Kidney (tissue), 14 donors: ENCODE data around the gene HOXD12. TPM values are rescaled to one million over a fixed set of nuclear protein-coding genes. Genes with fewer than 3 reads are reported as not detected.

Experiments
- DNase-seq, 5 donors: peaks; one replicate each; pipeline ENCODE4 v3.0.0-alpha.2; 2013 to 2020
- FAIRE-seq: peaks from 2 replicates; lab custom pipeline; 2012; peaks lifted over from hg19 to GRCh38; lab: Jason Lieb, UNC
- H3K27ac ChIP-seq, 2 donors: one replicate each; pipeline ENCODE4 v1.7.0; 2013; ENCODE audit warnings: low read depth in 2 of 2, low read length in 2 of 2, inconsistent platforms in 1 of 2
- H3K27me3 ChIP-seq: one replicate; pipeline ENCODE4 v1.7.1; 2013; ENCODE audit warnings: low read length, inconsistent platforms; ENCODE audit not compliant: control insufficient read depth, insufficient read depth
- H3K36me3 ChIP-seq, 3 donors: one replicate each; pipeline versions ENCODE4 v1.7.0 to v1.7.1; 2013; ENCODE audit warnings: low read length in 3 of 3, control low read depth in 1 of 3, inconsistent platforms in 1 of 3; ENCODE audit not compliant: insufficient read depth in 3 of 3, control insufficient read depth in 2 of 3
- H3K4me1 ChIP-seq, 3 donors: one replicate each; pipeline versions ENCODE4 v1.7.0 to v1.7.1; 2013; ENCODE audit warnings: low read length in 3 of 3, inconsistent platforms in 1 of 3, low read depth in 1 of 3; ENCODE audit not compliant: control insufficient read depth in 2 of 3, insufficient read depth in 2 of 3
- H3K4me3 ChIP-seq, 3 donors: one replicate each; pipeline versions ENCODE4 v1.7.0 to v1.8.1; 2013; ENCODE audit warnings: low read length in 3 of 3, control low read depth in 1 of 3, inconsistent platforms in 1 of 3
- H3K9ac ChIP-seq, 3 donors: one replicate each; pipeline versions ENCODE4 v1.7.0 to v1.7.1; 2013; ENCODE audit warnings: low read length in 3 of 3, control low read depth in 1 of 3, inconsistent platforms in 1 of 3
- H3K9me3 ChIP-seq, 3 donors: one replicate each; pipeline versions ENCODE4 v1.7.0 to v1.7.1; 2013; ENCODE audit warnings: low read length in 3 of 3, control low read depth in 1 of 3, inconsistent platforms in 1 of 3; ENCODE audit not compliant: control insufficient read depth in 2 of 3, insufficient read depth in 1 of 3
- intact Hi-C: fragments of 100-400 bp; cut with DNase I; formaldehyde crosslinking; loops from one replicate; pipeline ENCODE4 v1.11.1; 2022
- polyA plus RNA-seq: library from polyadenylated mRNA; stranded (reverse); fragments of 350-450 nt; fragmentation: Illumina TruSeq; extraction: RNeasy Lipid Tissue Mini Kit (QIAGEN cat#74804); gene quantifications from one replicate; pipeline ENCODE4 v1.2.3, GENCODE V29; 2014; ENCODE audit warnings: low read depth, low replicate concordance; ENCODE audit not compliant: insufficient read depth
- total RNA-seq: library from RNA; stranded (reverse); fragmentation: NEBNext Ultra II Directional; extraction: Animal tissue kit (Norgen Biotek cat#: 25700); gene quantifications from one replicate; pipeline ENCODE4 v1.2.1, GENCODE V29; 2021
- TF ChIP-seq, protein P1 (sequence below): IDR thresholded peaks from 3 replicates; pipeline ENCODE4 v1.5.1; 2012; ENCODE audit warnings: mild to moderate bottlenecking, moderate library complexity, borderline replicate concordance; ENCODE audit not compliant: insufficient read depth; ENCODE audit errors: extremely low read depth
- donor health status: control.
- donor health status: control.
- donor health status: control.
- donor health status: control.
- donor health status: control.
- donor health status: DM: yes; HTN: yes; CAD: no.
- donor health status: Normal renal cell carcinoma (clear cell type).

The HOXD12 gene
- total and polyA plus RNA-seq, 2 donors from 2014 or later, result not detected

DNA sequence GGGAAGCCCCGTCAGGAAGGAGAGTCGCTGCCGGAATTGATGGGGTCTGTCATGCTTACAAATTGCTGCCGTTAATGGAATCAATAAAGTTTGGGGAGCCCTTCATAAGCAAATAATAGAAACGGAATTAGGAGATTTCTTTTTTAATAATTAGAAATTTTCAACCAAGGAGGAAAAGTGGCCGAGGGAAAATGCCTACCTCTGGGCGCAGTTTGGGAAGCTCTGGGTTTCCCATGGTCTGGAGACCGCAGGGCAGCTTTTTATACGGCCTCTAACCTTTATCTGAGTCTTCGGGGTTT is 17.1 kb upstream of the HOXD12 start:
- peaks cover 0 to 6% (median 0%) of the 10 kb centered on the region in 3 donors for H3K4me1 ChIP-seq
- intact Hi-C loops, result no loop called here
- no peak for FAIRE-seq
- TF ChIP-seq, protein P1, sequence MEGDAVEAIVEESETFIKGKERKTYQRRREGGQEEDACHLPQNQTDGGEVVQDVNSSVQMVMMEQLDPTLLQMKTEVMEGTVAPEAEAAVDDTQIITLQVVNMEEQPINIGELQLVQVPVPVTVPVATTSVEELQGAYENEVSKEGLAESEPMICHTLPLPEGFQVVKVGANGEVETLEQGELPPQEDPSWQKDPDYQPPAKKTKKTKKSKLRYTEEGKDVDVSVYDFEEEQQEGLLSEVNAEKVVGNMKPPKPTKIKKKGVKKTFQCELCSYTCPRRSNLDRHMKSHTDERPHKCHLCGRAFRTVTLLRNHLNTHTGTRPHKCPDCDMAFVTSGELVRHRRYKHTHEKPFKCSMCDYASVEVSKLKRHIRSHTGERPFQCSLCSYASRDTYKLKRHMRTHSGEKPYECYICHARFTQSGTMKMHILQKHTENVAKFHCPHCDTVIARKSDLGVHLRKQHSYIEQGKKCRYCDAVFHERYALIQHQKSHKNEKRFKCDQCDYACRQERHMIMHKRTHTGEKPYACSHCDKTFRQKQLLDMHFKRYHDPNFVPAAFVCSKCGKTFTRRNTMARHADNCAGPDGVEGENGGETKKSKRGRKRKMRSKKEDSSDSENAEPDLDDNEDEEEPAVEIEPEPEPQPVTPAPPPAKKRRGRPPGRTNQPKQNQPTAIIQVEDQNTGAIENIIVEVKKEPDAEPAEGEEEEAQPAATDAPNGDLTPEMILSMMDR, result no peak
- peaks cover 0 to 9% (median 0%) of the 10 kb centered on the region in 3 donors for H3K9me3 ChIP-seq
- no peak for DNase-seq
- H3K27ac ChIP-seq, result no peak overlapping the region
- H3K9ac ChIP-seq, result no peak overlapping the region
- H3K4me3 ChIP-seq, result no peak overlapping the region
- peaks cover 90% of the 10 kb centered on the region for H3K27me3 ChIP-seq
- H3K36me3 ChIP-seq, result no peaks in the 10 kb centered on the region

DNA sequence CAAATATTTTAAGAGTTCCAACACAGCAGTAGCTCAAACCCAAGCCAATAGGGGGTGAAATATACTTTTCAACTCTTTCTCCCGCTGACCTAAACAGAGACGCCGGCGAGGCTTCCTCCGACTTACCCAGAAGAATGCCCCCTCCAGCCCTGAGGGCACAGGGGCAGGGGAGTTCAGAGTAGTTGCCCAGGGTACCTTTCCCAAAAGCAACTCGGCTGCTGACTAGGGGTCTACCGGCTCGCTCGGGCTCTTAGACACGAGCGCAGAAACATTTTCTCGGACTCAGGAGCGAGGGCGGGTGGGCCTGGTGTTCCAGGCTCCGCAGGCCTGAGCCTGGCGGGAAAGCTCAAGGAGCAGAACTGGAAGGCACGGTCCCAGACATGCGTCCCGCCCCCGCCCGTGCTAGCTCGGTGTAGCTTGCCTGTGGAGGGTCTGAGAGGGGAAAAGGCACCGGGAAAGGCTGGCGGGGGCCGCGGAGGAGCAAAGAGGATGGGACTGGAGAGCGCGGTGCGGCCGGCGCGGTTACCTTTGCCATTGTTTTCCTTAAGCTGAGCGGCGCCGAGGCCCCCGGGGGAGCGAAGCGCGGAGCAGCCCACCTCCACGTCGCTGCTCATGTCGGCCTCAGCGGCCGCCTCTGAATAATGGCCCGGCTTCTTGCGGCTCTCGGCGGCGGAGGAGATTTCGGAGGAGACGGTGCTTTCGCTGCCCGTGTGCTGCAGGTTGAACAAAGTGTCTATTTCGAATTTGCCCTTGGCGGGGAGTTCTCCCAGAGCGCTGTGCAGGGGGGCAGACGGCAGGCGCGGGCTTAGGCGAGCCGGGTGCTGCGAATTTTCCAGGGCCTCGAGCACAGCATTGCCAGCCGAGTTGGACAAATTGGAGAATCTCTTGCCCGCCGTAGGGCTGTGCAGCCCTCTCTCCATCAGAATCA is 16.5 kb upstream of the HOXD12 start:
- Histone ChIP-seq H3K36me3 (no peaks in the 10 kb centered on the region), H3K27me3 (peaks cover 90% of the 10 kb centered on the region), H3K4me3 (no peak overlapping the region), H3K27ac (no peak overlapping the region), H3K4me1 (peaks cover 0 to 9% (median 0%) of the 10 kb centered on the region in 3 donors), H3K9me3 (peaks cover 0 to 9% (median 0%) of the 10 kb centered on the region in 3 donors), H3K9ac (no peak overlapping the region)
- intact Hi-C loops, result no loop called here
- DNase-seq (peak in 4 of 5 donors; percentile 45 to 66 (median 55)), FAIRE-seq (no peak)
- TF ChIP-seq, protein P1, result no peak

DNA sequence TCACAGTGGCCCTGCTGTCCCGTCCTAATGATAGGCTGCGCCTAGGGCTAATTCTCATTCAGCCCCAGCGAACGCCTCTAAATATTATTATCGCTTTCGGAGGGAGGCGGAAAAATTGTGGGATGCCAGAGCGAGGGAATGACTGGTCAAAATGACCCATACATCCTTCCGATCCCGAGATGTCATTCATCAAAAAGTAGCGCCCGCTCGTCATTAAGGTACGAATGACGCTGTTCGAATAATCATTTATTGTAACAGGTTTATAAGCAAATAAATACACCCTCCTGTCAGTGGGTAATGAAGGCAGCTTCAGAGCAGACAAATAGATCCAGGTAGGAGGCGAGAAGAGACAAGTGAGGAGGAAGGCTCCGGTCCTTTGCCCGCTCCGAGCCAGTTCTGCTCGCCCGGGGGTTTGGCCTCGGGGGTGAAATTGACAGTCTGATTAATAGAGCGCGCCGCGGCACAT is 15.8 kb upstream of the HOXD12 start, which contains the start of gene EVX2:
Gene EVX2, minus strand, starts transcription at position 167 of the 466 bp plus-strand sequence. CDS start 186 bp downstream, outside the sequence.
- H3K4me1 ChIP-seq, result peaks cover 0 to 10% (median 0%) of the 10 kb centered on the region in 3 donors
- TF ChIP-seq, protein P1, result no peak
- no peak within 1 kb of the TSS for H3K9ac ChIP-seq
- intact Hi-C loops, result no loop called here
- no peak within 1 kb of the TSS for H3K4me3 ChIP-seq
- no peaks in the 10 kb centered on the region for H3K36me3 ChIP-seq
- H3K9me3 ChIP-seq, result peaks cover 0 to 9% (median 0%) of the 10 kb centered on the region in 3 donors
- DNase-seq (peak in 2 of 5 donors; percentile 16 to 40), FAIRE-seq (no peak)
- peaks cover 90% of the 10 kb centered on the region for H3K27me3 ChIP-seq
- no peak within 1 kb of the TSS for H3K27ac ChIP-seq
